AG09309 (cell line): ENCODE results near the gene SELENOW.
"Not testable (repeated sequence)": the region's sequence is repeated elsewhere in the genome, so short reads cannot be mapped to it uniquely, and the experiment has no call there.

Experiments
- DNase-seq: peaks from one replicate; pipeline ENCODE4 v3.0.0-alpha.2; 2010; ENCODE audit warnings: low read depth
- H3K4me3 ChIP-seq: 2 replicates; pipeline ENCODE4 v1.5.1; 2011; ENCODE audit warnings: mild to moderate bottlenecking, low read depth, low read length, moderate library complexity; ENCODE audit not compliant: control insufficient read depth
- TF ChIP-seq, protein P1 (sequence below): IDR thresholded peaks from 2 replicates; pipeline ENCODE4 v1.5.1; 2011; ENCODE audit warnings: mild to moderate bottlenecking, low read depth, low read length, inconsistent platforms; ENCODE audit not compliant: insufficient read depth, control insufficient read depth; ENCODE audit errors: missing control alignments

The SELENOW gene

DNA sequence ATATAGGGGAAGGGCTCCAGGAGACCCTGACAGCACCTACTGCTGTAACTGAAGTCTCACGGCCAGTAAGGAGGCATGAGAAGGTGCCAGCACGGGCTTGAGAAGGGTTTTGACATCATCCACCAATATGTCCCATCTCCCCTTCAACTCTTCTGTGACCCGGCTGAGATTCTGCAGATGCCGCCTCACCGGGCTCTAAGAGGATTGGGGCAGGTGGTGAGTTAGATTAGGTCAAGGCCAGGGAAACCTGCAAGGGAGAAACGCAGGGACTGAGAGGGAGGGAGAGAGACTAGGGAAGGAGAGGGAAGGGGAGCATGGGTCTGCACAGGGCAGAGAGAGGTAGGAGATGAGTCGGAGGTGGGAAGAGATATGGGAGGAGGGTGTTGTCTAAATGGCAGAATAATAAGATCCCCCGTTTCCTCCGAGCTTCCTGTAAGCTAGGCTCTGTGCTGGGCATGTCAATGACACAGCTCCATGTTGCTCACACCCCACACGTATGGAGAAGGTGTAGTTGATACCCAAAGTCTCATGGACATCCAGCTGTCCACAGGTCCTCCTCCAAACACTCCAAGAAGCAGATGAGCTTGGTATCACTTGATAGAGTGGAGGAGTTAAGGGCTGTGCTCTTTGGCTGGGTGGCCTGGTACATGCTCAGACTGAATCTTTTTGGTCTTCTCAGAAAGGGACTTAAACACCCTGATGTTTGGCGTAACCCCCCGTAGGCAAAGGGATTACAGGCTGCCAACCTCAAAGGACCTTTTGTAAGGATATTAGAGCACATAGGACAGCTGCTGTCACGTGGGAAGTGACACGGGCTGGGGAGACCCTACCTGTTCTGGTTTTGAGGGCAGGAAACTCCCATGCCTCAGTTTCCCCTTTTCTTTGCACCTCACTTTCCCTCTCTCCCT, 19.7 kb downstream of the SELENOW start:
- TF ChIP-seq, protein P1, sequence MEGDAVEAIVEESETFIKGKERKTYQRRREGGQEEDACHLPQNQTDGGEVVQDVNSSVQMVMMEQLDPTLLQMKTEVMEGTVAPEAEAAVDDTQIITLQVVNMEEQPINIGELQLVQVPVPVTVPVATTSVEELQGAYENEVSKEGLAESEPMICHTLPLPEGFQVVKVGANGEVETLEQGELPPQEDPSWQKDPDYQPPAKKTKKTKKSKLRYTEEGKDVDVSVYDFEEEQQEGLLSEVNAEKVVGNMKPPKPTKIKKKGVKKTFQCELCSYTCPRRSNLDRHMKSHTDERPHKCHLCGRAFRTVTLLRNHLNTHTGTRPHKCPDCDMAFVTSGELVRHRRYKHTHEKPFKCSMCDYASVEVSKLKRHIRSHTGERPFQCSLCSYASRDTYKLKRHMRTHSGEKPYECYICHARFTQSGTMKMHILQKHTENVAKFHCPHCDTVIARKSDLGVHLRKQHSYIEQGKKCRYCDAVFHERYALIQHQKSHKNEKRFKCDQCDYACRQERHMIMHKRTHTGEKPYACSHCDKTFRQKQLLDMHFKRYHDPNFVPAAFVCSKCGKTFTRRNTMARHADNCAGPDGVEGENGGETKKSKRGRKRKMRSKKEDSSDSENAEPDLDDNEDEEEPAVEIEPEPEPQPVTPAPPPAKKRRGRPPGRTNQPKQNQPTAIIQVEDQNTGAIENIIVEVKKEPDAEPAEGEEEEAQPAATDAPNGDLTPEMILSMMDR, result no peak
- DNase-seq, result no peak
- no peak overlapping the region for H3K4me3 ChIP-seq

DNA sequence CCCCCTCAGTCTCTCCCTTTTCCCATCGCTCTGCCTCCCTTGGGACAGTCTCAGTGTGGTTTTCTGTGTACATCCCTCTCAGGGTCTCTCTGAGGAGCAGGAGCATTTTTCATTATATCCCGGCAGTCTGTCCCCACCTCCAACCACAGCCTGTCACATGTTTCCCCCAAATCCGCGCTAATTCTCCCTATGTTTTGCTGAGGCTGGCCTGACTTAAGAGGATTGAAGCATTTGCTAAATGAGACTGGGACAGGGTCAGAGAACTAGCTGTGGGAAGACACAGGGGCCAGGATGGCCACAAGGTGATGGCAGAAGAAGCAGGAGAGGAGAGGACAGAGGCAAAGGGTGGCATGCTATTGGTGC, 20.4 kb downstream of the SELENOW start:
- TF ChIP-seq, protein P1, result no peak
- no peak overlapping the region for H3K4me3 ChIP-seq
- DNase-seq, result no peak

DNA sequence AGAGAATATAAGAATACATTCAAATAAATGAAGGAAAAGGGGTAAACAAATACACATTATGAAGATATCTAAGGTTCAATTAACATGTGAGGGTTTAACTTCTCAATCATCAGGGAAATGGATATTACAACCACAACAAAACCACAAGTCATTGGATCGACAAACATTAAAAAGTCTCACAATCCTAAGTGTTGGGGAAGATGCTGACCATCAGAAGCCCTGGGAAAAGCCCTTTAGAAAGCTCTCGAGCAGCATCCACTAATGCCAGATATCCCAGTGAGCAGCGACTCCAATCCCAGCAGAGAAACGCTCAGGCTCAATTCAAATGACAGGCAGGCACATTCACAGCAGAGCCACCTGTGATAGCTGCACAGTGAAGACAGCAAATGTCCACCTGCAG, 22.8 kb downstream of the SELENOW start:
- TF ChIP-seq, protein P1, result no peak
- no peak for DNase-seq
- no peak overlapping the region for H3K4me3 ChIP-seq

DNA sequence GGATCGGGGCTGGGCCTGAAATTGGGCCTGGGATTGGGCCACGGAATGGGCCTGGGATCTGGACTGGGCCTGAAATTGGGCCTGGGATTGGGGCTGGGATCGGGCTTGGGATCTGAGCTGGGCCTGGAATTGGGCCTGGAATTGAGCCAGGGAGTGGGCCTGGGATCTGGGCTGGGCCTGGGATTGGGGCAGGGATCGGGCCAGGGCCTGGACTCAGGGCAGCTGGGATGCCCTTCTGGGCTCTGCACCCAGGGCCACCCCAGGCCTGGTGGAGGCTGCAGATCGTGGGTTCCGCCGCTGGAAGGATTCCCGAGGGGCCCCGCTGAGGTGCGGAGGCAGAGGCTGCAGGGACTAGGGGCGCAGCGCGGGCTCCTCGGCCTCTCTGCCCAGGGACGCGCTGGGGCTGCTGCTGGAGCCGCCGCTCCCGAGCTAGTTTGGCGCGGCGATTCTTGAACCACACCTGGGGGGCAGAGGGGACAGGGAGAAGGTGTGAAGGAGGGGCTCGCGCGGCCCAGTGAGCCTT, 24.1 kb downstream of the SELENOW start:
- TF ChIP-seq, protein P1, result no peak
- DNase-seq, result no peak
- no peak overlapping the region for H3K4me3 ChIP-seq

DNA sequence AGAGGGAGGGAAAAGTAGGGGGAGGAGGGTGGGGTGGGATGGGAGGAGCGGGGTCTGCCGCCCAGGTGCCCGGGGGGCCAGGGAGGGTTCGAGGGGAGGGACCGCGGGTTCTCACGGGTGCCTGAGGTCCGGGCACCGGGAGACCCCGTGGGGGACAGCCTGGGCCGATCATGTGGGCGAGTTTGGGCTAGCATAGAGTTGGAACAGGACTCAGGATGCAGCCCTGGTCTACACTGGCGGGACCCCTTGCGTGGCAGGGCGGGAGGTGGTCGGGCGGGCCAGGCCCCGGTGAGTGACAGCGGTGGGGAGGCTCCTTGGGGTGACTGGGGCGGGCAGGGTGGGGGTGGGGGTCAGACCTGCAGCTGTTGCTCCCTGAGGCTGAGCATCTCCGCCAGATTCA, 24.6 kb downstream of the SELENOW start:
- H3K4me3 ChIP-seq, DNase-seq: not testable (repeated sequence)

DNA sequence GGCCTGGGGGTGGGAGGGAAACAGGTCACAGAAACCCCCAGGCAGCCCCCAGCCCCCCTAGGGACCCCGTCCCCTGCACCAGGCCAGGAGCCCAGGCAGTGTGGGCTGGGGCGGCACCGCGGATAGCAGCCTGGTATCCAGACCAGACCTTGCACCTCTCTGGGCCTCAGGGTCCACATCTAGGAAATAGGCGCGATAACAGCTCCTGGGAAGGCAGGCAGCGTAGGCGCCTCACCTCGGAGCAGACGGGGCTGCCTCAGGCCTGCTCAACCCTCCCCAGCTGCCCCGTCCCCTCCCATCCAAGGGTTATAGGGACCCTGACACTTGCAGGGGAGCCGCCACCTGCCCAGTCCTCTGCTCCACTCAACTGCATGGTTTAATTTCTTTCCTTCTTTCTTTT, 25.2 kb downstream of the SELENOW start:
- H3K4me3 ChIP-seq, DNase-seq: not testable (repeated sequence)

DNA sequence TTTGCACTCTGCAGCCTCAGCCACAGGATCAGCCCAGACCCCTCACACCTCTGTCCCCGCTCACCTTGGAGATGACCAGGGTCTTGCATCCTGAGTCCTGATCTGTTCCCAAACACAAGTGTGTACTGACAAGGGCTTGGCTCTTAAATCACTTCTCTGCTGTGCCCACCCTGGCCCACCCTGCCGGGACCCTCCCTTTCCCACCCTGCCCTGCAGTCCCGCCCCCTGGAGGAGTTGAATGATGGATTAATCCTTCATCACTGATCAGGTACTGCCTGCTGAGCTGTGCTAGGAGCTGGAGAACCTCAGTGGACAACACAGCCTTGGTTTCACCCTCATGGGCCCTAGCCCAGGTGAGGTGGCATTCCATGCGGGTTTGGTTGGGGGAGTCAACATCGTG, 25.9 kb downstream of the SELENOW start, which contains the start of gene TPRX1:
Gene TPRX1 (minus strand): TSS at position 101 of the 400 bp plus-strand sequence. CDS start 12 bp downstream, at position 89.
- not testable (repeated sequence) for H3K4me3 ChIP-seq, DNase-seq

DNA sequence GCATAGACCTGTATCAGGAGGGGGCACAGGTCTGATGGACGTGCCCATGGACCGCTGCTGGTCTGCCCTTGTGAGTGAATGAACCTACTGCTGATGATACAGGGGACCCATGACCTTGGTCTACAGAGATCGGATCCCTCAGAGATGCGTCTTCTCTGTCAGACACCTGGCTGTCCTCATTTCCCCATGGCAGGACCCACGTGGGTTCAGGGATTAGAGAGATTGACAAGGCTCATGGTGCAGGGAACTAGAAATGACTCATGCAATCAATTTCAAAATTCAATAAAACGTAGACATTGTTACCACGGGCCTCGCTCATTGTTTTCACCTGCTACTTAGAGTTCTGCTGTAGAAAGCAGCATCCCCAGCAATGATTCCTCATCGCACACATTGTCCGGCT, 26.8 kb downstream of the SELENOW start:
- TF ChIP-seq, protein P1, result no peak
- DNase-seq, result no peak
- H3K4me3 ChIP-seq, result no peak overlapping the region
